Stomach (tissue), 9 donors: ENCODE results near the gene ESR2. TPM values are rescaled to one million over a fixed set of nuclear protein-coding genes. Genes with fewer than 3 reads are reported as not detected.

Source experiments
- DNase-seq, 2 donors: peaks; one replicate each; pipeline versions ENCODE4 v3.0.0 to v3.0.0-alpha.2; 2013 to 2019
- H3K27ac ChIP-seq, 5 donors: fragments of 200-600 bp in 4 of 5; sonication (generic) in 4 of 5; one replicate each; pipeline ENCODE4 v1.5.1; 2013 to 2019; ENCODE audit warnings: mild to moderate bottlenecking in 1 of 5, moderate library complexity in 1 of 5
- H3K27me3 ChIP-seq, 3 donors: fragments of 200-600 bp; sonication (generic); one replicate each; pipeline ENCODE4 v1.5.1; 2017 to 2019; ENCODE audit warnings: mixed run types in 1 of 3
- H3K36me3 ChIP-seq, 4 donors: fragments of 200-600 bp; sonication (generic); 1 replicate in 3 of 4; 2 replicates in 1 of 4; pipeline ENCODE4 v1.5.1; 2016 to 2019
- H3K4me1 ChIP-seq, 4 donors: fragments of 200-600 bp; sonication (generic); one replicate each; pipeline ENCODE4 v1.5.1; 2016 to 2019
- H3K4me3 ChIP-seq, 4 donors: fragments of 200-600 bp; sonication (generic) in 3 of 4; one replicate each; pipeline ENCODE4 v1.5.1; 2016 to 2019; ENCODE audit warnings: mild to moderate bottlenecking in 1 of 4
- H3K9me3 ChIP-seq, 4 donors: fragments of 200-600 bp; sonication (generic); one replicate each; pipeline ENCODE4 v1.5.1; 2016 to 2019
- EP300 ChIP-seq: sonication (generic); formaldehyde crosslinking; IDR thresholded peaks from one replicate; pipeline ENCODE4 v1.6.1; 2017; ENCODE audit warnings: antibody characterized with exemption
- POLR2A ChIP-seq, 4 donors: fragments of 450-650 bp; IDR thresholded peaks; one replicate each; pipeline ENCODE4 v1.6.1; 2016; ENCODE audit warnings: antibody characterized with exemption in 4 of 4, control low read depth in 2 of 4, mild to moderate bottlenecking in 1 of 4, moderate library complexity in 1 of 4
- POLR2AphosphoS5 ChIP-seq, 3 donors: sonication (generic); formaldehyde crosslinking; IDR thresholded peaks; one replicate each; pipeline ENCODE4 v1.6.1; 2016; ENCODE audit warnings: antibody characterized with exemption in 3 of 3
- WGBS, 5 donors: extraction: QIAGEN DNeasy Blood & Tissue Kit in 3 of 5; methylation state at CpG; one replicate each; pipeline versions ENCODE4 v1.1.5 to v1.1.7; 2013 to 2018; 5-methylcytosine and 5-hydroxymethylcytosine counted together
- intact Hi-C: fragments of 100-400 bp; cut with DNase I; formaldehyde crosslinking; loops from one replicate; pipeline ENCODE4 v1.15.1; 2023; ENCODE audit warnings: low total_unique reads
- polyA plus RNA-seq, 3 donors: library from polyadenylated mRNA; stranded (reverse); fragments of 200-250 nt; gene quantifications; one replicate each; pipeline ENCODE4 v1.2.3, GENCODE V29; 2013
- total RNA-seq, 5 donors: library from RNA; depleted of rRNA; stranded (reverse); fragments of >200 nt; gene quantifications; one replicate each; pipeline versions ENCODE4 v1.1.0 to v1.2.3, GENCODE V29; 2014 to 2016
- TF ChIP-seq, protein P1 (sequence below), 7 experiments: fragments of 450-650 bp in 4 of 7; fragments of 200-600 bp in 3 of 7; sonication (generic) in 3 of 7; IDR thresholded peaks; one replicate each; pipeline ENCODE4 v1.5.1; 2016 to 2019; ENCODE audit warnings: antibody characterized with exemption in 7 of 7, control low read depth in 2 of 7, mild to moderate bottlenecking in 1 of 7
- donor health status: healthy with polysubstance abuse.
- donor health status: Bipolar disorder and iron deficiency.
- donor health status: healthy.

ESR2 gene
- total and polyA plus RNA-seq, 8 donors: 0.08 to 1.3 (median 0.58) TPM; not detected in 5

GRCh38 chr14:64109819-64110554, 184.2 kb downstream of the ESR2 start:
- peaks cover 0 to 23% (median 8%) of the 10 kb centered on the region in 4 donors for H3K4me1 ChIP-seq
- peaks cover 5 to 67% (median 51%) of the 10 kb centered on the region in 4 donors for H3K36me3 ChIP-seq
- TF ChIP-seq, protein P1, sequence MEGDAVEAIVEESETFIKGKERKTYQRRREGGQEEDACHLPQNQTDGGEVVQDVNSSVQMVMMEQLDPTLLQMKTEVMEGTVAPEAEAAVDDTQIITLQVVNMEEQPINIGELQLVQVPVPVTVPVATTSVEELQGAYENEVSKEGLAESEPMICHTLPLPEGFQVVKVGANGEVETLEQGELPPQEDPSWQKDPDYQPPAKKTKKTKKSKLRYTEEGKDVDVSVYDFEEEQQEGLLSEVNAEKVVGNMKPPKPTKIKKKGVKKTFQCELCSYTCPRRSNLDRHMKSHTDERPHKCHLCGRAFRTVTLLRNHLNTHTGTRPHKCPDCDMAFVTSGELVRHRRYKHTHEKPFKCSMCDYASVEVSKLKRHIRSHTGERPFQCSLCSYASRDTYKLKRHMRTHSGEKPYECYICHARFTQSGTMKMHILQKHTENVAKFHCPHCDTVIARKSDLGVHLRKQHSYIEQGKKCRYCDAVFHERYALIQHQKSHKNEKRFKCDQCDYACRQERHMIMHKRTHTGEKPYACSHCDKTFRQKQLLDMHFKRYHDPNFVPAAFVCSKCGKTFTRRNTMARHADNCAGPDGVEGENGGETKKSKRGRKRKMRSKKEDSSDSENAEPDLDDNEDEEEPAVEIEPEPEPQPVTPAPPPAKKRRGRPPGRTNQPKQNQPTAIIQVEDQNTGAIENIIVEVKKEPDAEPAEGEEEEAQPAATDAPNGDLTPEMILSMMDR (IDR thresholded peaks at IDR 0.05): no peak
- TF ChIP-seq EP300 (no peak), POLR2AphosphoS5 (IDR thresholded peaks at IDR 0.05) (no peak), POLR2A (IDR thresholded peaks at IDR 0.05) (no peak)
- no peak for DNase-seq
- no peak overlapping the region for H3K27ac ChIP-seq
- intact Hi-C loops: no loop called here
- no peaks in the 10 kb centered on the region for H3K27me3 ChIP-seq
- no peak overlapping the region for H3K4me3 ChIP-seq
- H3K9me3 ChIP-seq: no peaks in the 10 kb centered on the region
- 32 to 61% (median 55%) methylated on average over 1 of the region's 1 CpG for WGBS, 5 donors

DNA sequence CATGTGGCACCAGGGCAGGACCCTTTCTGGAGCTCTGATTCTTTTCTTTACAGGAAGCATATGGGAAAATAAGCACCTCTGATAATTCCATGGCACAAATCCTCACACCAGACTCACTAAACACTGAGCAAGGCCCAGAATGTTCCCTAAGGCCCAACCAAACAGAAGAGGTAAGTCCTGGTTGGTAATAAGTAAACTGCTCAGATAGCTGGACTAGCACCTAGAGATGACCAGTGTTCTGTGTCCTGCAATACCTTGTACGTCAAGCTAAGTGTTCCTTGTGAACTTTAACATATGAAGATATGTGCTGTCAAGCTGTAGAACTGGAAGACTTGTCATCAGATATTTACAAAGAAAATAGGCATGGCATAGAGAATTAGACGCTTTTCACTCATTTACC, 186.7 kb downstream of the ESR2 start:
- WGBS, 5 donors: 85 to 92% (median 88%) methylated on average over 2 of the region's 2 CpGs
- intact Hi-C loops: no loop called here
- DNase-seq: no peak

GRCh38 chr14:64098120-64098519, 196.1 kb downstream of the ESR2 start:
- Histone ChIP-seq H3K27me3 (no peaks in the 10 kb centered on the region), H3K9me3 (no peaks in the 10 kb centered on the region), H3K4me1 (no peaks in the 10 kb centered on the region), H3K36me3 (peaks cover 16 to 84% (median 56%) of the 10 kb centered on the region in 4 donors), H3K27ac (no peak overlapping the region), H3K4me3 (no peak overlapping the region)
- WGBS, 5 donors: 78 to 98% (median 90%) methylated on average over 4 of the region's 4 CpGs
- no peak for DNase-seq
- intact Hi-C loops: no loop called here
- TF ChIP-seq, protein P1 (IDR thresholded peaks at IDR 0.05): no peak
- TF ChIP-seq POLR2A (IDR thresholded peaks at IDR 0.05) (no peak), EP300 (no peak), POLR2AphosphoS5 (IDR thresholded peaks at IDR 0.05) (no peak)

More for the DNA sequence above, 186.7 kb downstream of the ESR2 start:
- Histone ChIP-seq H3K4me1 (peaks cover 0 to 8% (median 1%) of the 10 kb centered on the region in 4 donors), H3K9me3 (no peaks in the 10 kb centered on the region), H3K27me3 (no peaks in the 10 kb centered on the region), H3K36me3 (peaks cover 8 to 79% (median 60%) of the 10 kb centered on the region in 4 donors), H3K27ac (no peak overlapping the region), H3K4me3 (no peak overlapping the region)
- TF ChIP-seq POLR2AphosphoS5 (IDR thresholded peaks at IDR 0.05) (no peak), POLR2A (IDR thresholded peaks at IDR 0.05) (no peak), EP300 (no peak)
- TF ChIP-seq, protein P1 (IDR thresholded peaks at IDR 0.05): no peak

DNA sequence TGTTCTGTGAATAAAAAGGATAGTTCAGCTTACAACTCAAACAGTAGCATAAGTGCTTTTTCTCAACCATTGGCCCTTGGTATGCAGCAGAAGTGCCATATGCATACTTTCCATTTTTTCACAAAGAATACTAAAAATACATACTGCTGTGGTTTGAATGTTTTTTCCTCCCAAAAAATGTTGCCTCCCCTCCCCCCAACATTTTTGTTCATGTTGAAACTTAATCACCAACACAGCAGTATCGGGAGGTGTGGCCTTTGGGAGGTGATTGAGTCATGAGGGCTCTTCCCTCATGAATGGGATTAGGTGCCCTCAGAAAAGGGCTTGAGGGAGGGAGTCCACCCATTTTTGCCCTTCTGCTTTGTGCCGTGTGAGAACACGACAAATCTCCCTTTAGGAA, 198.6 kb downstream of the ESR2 start:
- Histone ChIP-seq H3K27ac (no peak overlapping the region), H3K4me1 (no peaks in the 10 kb centered on the region)

DNA sequence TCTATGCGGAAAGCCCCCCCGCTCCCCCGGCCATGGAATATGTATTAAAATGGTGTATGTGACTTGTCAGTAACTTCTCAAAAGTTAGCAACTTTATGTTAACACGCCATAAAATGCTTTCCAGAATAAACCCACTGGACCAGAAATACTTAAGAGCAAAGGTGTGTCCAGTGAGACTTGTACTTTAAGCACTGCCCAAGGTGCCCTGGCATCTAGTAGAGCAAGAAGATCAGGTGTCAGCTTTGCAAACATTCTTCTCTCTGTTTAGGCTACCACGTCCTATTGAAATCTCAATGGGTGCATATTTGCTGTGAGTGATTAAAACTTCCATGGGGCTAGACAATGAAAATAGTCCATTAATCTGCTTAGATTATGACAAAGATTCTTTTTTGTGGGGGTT, 201.2 kb downstream of the ESR2 start:
- Histone ChIP-seq H3K4me1 (no peaks in the 10 kb centered on the region), H3K9me3 (no peaks in the 10 kb centered on the region), H3K27ac (no peak overlapping the region), H3K4me3 (no peak overlapping the region), H3K36me3 (peaks cover 2 to 90% (median 61%) of the 10 kb centered on the region in 4 donors), H3K27me3 (no peaks in the 10 kb centered on the region)
- 64 to 87% (median 67%) methylated on average over 5 of the region's 5 CpGs for WGBS, 5 donors
- TF ChIP-seq, protein P1 (IDR thresholded peaks at IDR 0.05): no peak
- TF ChIP-seq POLR2A (IDR thresholded peaks at IDR 0.05): no peak
- no peak for TF ChIP-seq EP300
- intact Hi-C loops: no loop called here
- no peak for DNase-seq

More for the DNA sequence above, 198.6 kb downstream of the ESR2 start:
- 91 to 99% (median 94%) methylated on average over 3 of the region's 3 CpGs for WGBS, 5 donors
- intact Hi-C loops: no loop called here
- Histone ChIP-seq H3K36me3 (peaks cover 6 to 84% (median 60%) of the 10 kb centered on the region in 4 donors), H3K27me3 (no peaks in the 10 kb centered on the region), H3K4me3 (no peak overlapping the region), H3K9me3 (no peaks in the 10 kb centered on the region)
- DNase-seq: no peak
- no peak for TF ChIP-seq POLR2AphosphoS5 (IDR thresholded peaks at IDR 0.05)
